GM23338 (cell line): ENCODE results near the gene MEOX1. TPM values are rescaled to one million over a fixed set of nuclear protein-coding genes. Genes with fewer than 3 reads are reported as not detected.

ENCODE experiments used
- ATAC-seq: fragments of 200-7000 bp; cut with Tn5 transposase; 3 replicates; pipeline ENCODE4 v1.9.1; 2020
- DNase-seq: peaks from one replicate; pipeline ENCODE4 v3.0.0-alpha.2; 2015; ENCODE audit warnings: low spot score
- H2AFZ ChIP-seq: fragments of 200-600 bp; sonication (generic); 2 replicates; pipeline ENCODE4 v1.8.0; 2016; ENCODE audit warnings: antibody characterized with exemption, mild to moderate bottlenecking, moderate library complexity
- H3F3A ChIP-seq: fragments of 200-600 bp; sonication (generic); replicated peaks from 2 replicates; pipeline ENCODE4 v1.8.0; 2017; ENCODE audit warnings: antibody characterized with exemption, mixed run types, low read depth
- H3K27ac ChIP-seq: fragments of 200-600 bp; sonication (generic); 2 replicates; pipeline ENCODE4 v1.6.1; 2016; ENCODE audit warnings: low read depth
- H3K27me3 ChIP-seq: fragments of 200-600 bp; sonication (generic); 2 replicates; pipeline ENCODE4 v1.8.0; 2016; ENCODE audit warnings: mild to moderate bottlenecking, mixed run types, moderate library complexity; ENCODE audit not compliant: insufficient read depth
- H3K36me3 ChIP-seq: fragments of 200-600 bp; sonication (generic); 2 replicates; pipeline ENCODE4 v1.8.0; 2016; ENCODE audit warnings: mild to moderate bottlenecking; ENCODE audit not compliant: insufficient read depth
- H3K4me1 ChIP-seq: fragments of 200-600 bp; sonication (generic); 2 replicates; pipeline ENCODE4 v1.8.0; 2016; ENCODE audit warnings: mild to moderate bottlenecking, moderate library complexity; ENCODE audit not compliant: insufficient read depth
- H3K4me2 ChIP-seq: fragments of 200-600 bp; sonication (generic); 2 replicates; pipeline ENCODE4 v1.7.1; 2017; ENCODE audit warnings: mixed run types
- H3K4me3 ChIP-seq: fragments of 200-600 bp; sonication (generic); 2 replicates; pipeline ENCODE4 v1.6.1; 2016; ENCODE audit warnings: mixed run types
- H3K79me2 ChIP-seq: fragments of 200-600 bp; sonication (generic); replicated peaks from 2 replicates; pipeline ENCODE4 v1.8.0; 2017; ENCODE audit warnings: mild to moderate bottlenecking; ENCODE audit not compliant: insufficient read depth
- H3K9me2 ChIP-seq: fragments of 200-600 bp; sonication (generic); 2 replicates; pipeline ENCODE4 v1.8.0; 2017; ENCODE audit not compliant: insufficient read depth
- H4K20me1 ChIP-seq: fragments of 200-600 bp; sonication (generic); replicated peaks from 2 replicates; pipeline ENCODE4 v1.8.0; 2017; ENCODE audit warnings: mild to moderate bottlenecking; ENCODE audit not compliant: insufficient read depth
- H3K27ac Mint-ChIP-seq: 2 replicates; pipeline ENCODE4 v1.8.0; 2020; ENCODE audit warnings: inconsistent platforms, mild to moderate bottlenecking, moderate library complexity, mixed read lengths
- H3K27me3 Mint-ChIP-seq: 3 replicates; pipeline ENCODE4 v1.8.0; 2022; ENCODE audit warnings: low read depth, mild to moderate bottlenecking, moderate library complexity, mixed read lengths, inconsistent platforms; ENCODE audit not compliant: insufficient read depth, poor library complexity
- H3K36me3 Mint-ChIP-seq: 3 replicates; pipeline ENCODE4 v1.8.0; 2021; ENCODE audit warnings: low read depth, mild to moderate bottlenecking, inconsistent platforms, moderate library complexity, mixed read lengths
- H3K4me1 Mint-ChIP-seq: 3 replicates; pipeline ENCODE4 v1.8.0; 2020; ENCODE audit warnings: mild to moderate bottlenecking, inconsistent platforms, mixed read lengths
- H3K4me3 Mint-ChIP-seq: 3 replicates; pipeline ENCODE4 v1.8.0; 2021; ENCODE audit warnings: moderate library complexity, mild to moderate bottlenecking, inconsistent platforms, mixed read lengths
- H3K9me3 Mint-ChIP-seq: 3 replicates; pipeline ENCODE4 v1.8.0; 2020; ENCODE audit warnings: moderate library complexity, mild to moderate bottlenecking, inconsistent platforms, mixed read lengths
- CREB1 ChIP-seq: fragments of 250-450 bp; sonication (Bioruptor Pico); IDR thresholded peaks from 2 replicates; pipeline ENCODE4 v1.5.0; 2020; ENCODE audit warnings: low read depth, mild to moderate bottlenecking, moderate library complexity
- CTCF ChIP-seq, 2 experiments: fragments of 200-600 bp in 1 of 2; sonication (generic) in 1 of 2; conservative IDR thresholded peaks; 2 replicates each; pipeline versions ENCODE4 v1.5.1 to v1.6.1; 2016 to 2017; ENCODE audit warnings: antibody characterized with exemption in 2 of 2, low read depth in 2 of 2, mild to moderate bottlenecking in 2 of 2, moderate library complexity in 1 of 2
- ETS1 ChIP-seq: IDR thresholded peaks from 2 replicates; pipeline ENCODE4 v1.6.1; 2016; ENCODE audit warnings: antibody characterized with exemption
- EZH2 ChIP-seq: fragments of 200-600 bp; sonication (generic); IDR thresholded peaks from one replicate; pipeline ENCODE4 v1.8.0; 2017; ENCODE audit warnings: antibody characterized with exemption, mild to moderate bottlenecking, low read depth; ENCODE audit not compliant: unreplicated experiment
- EZH2phosphoT487 ChIP-seq: fragments of 200-600 bp; sonication (generic); IDR thresholded peaks from one replicate; pipeline ENCODE4 v1.8.1; 2018; ENCODE audit warnings: antibody characterized with exemption; ENCODE audit not compliant: unreplicated experiment
- JUNB ChIP-seq: IDR thresholded peaks from one replicate; pipeline ENCODE4 v1.6.1; 2016; ENCODE audit warnings: antibody characterized with exemption; ENCODE audit not compliant: unreplicated experiment
- NANOG ChIP-seq: IDR thresholded peaks from 2 replicates; pipeline ENCODE4 v1.6.1; 2016; ENCODE audit warnings: antibody characterized with exemption, borderline replicate concordance
- POLR2AphosphoS5 ChIP-seq: IDR thresholded peaks from 2 replicates; pipeline ENCODE4 v1.6.1; 2016; ENCODE audit warnings: antibody characterized with exemption, low read depth
- REST ChIP-seq: IDR thresholded peaks from one replicate; pipeline ENCODE4 v1.6.1; 2018; ENCODE audit warnings: antibody characterized with exemption; ENCODE audit not compliant: unreplicated experiment
- STAT1 ChIP-seq: IDR thresholded peaks from one replicate; pipeline ENCODE4 v1.6.1; 2016; ENCODE audit warnings: antibody characterized with exemption; ENCODE audit not compliant: unreplicated experiment
- ZNF114 ChIP-seq: fragments of 250-450 bp; sonication (Bioruptor Pico); IDR thresholded peaks from 2 replicates; pipeline ENCODE4 v1.5.0; 2020; ENCODE audit warnings: mild to moderate bottlenecking, moderate library complexity
- ZNF331 ChIP-seq: fragments of 250-450 bp; sonication (Bioruptor Pico); IDR thresholded peaks from 2 replicates; pipeline ENCODE4 v1.5.0; 2020; ENCODE audit warnings: low read depth, mild to moderate bottlenecking, moderate library complexity
- ZNF462 ChIP-seq: fragments of 250-450 bp; sonication (Bioruptor Pico); IDR thresholded peaks from 2 replicates; pipeline ENCODE4 v1.5.0; 2020; ENCODE audit warnings: mild to moderate bottlenecking, moderate library complexity
- polyA plus RNA-seq: library from polyadenylated mRNA; unstranded; fragments of >200 nt; fragmentation: Nextera tagmentation; extraction: Ambion mirVana; gene quantifications from 2 replicates; pipeline ENCODE4 v1.2.1, GENCODE V29; 2016
- total RNA-seq: library from RNA; depleted of rRNA; stranded (reverse); fragments of >200 nt; shearing (Covaris generic); gene quantifications from 2 replicates; pipeline ENCODE4 v1.2.3, GENCODE V29; 2014

MEOX1 gene
- total and polyA plus RNA-seq, 2 experiments from 2014 or later: not detected

- Histone ChIP-seq H3K4me2 (no peak overlapping the region), H3K4me3 (no peak overlapping the region), H4K20me1 (no peaks in the 10 kb centered on the region), H3F3A (no peaks in the 10 kb centered on the region), H3K9me2 (no peaks in the 10 kb centered on the region; the same call in 1 of the 2 replicates), H3K27ac (no peak overlapping the region), H3K79me2 (no peaks in the 10 kb centered on the region), H2AFZ (no peak overlapping the region), H3K36me3 (no peaks in the 10 kb centered on the region), H3K27me3 (no peaks in the 10 kb centered on the region), H3K4me1 (no peaks in the 10 kb centered on the region; the same call in 1 of the 2 replicates)
- Mint-ChIP-seq H3K27me3 (peaks cover 2% of the 10 kb centered on the region), H3K4me3 (no peak overlapping the region), H3K36me3 (no peaks in the 10 kb centered on the region; the same call in 2 of the 3 replicates), H3K27ac (no peak overlapping the region), H3K9me3 (peaks cover 14% of the 10 kb centered on the region; the same call in 2 of the 3 replicates), H3K4me1 (no peaks in the 10 kb centered on the region; the same call in 2 of the 3 replicates)
- TF ChIP-seq ZNF462 (CRISPR knock-in tag) (no peak), JUNB (no peak), CTCF (conservative IDR thresholded peaks at IDR 0.05; ENCODE audit: low read depth in 2 of 2) (no peak), STAT1 (no peak), REST (no peak), ETS1 (no peak), ZNF114 (CRISPR knock-in tag) (no peak), EZH2 (no peak), POLR2AphosphoS5 (no peak), CREB1 (no peak), ZNF331 (CRISPR knock-in tag) (no peak), NANOG (no peak), EZH2phosphoT487 (no peak)
- no peak for DNase-seq
- ATAC-seq: no peak
These were observed 53.4 kb downstream of the MEOX1 start for GRCh38 chr17:43608313-43608712.
